Measurements from ENCODE around the gene VPS54. TPM values are rescaled to one million over a fixed set of nuclear protein-coding genes. Genes with fewer than 3 reads are reported as not detected.

The VPS54 gene
- total RNA-seq, 1 donor from 2014 or later = 12.6 TPM

- ATAC-seq = no peak
Measured at GRCh38 chr2:63899639-63900038, 119.6 kb downstream of the VPS54 start.

GRCh38 chr2:63898839-63899238 is 120.4 kb downstream of the VPS54 start:
- no peak for ATAC-seq

GRCh38 chr2:63894167-63894566 is 125.1 kb downstream of the VPS54 start:
- no peak for ATAC-seq

- no peak for ATAC-seq
Measured at GRCh38 chr2:63893163-63893562, 126.1 kb downstream of the VPS54 start.

- ATAC-seq = no peak
Measured at GRCh38 chr2:63891488-63892030, 127.7 kb downstream of the VPS54 start.

- ATAC-seq = no peak
Measured at GRCh38 chr2:63890678-63891077, 128.6 kb downstream of the VPS54 start.

- ATAC-seq = peak; percentile 73
Measured at GRCh38 chr2:63888490-63889402, 130.5 kb downstream of the VPS54 start.

- ATAC-seq = no peak
Measured at GRCh38 chr2:63888053-63888452, 131.2 kb downstream of the VPS54 start.

GRCh38 chr2:63886445-63886844 is 132.8 kb downstream of the VPS54 start:
- no peak for ATAC-seq

- ATAC-seq = no peak
Measured at GRCh38 chr2:63882395-63883105, 136.7 kb downstream of the VPS54 start.

GRCh38 chr2:63881205-63881604 is 138.0 kb downstream of the VPS54 start:
- ATAC-seq = no peak

- ATAC-seq = no peak
Measured at GRCh38 chr2:63880625-63881024, 138.6 kb downstream of the VPS54 start.

GRCh38 chr2:63879876-63880433 is 139.3 kb downstream of the VPS54 start:
- no peak for ATAC-seq

- no peak for ATAC-seq
Measured at GRCh38 chr2:63878486-63878885, 140.7 kb downstream of the VPS54 start.

- ATAC-seq = no peak
Measured at GRCh38 chr2:63876311-63876710, 142.9 kb downstream of the VPS54 start.

- peak; percentile 49 for ATAC-seq
Measured at GRCh38 chr2:63875559-63876245, 143.5 kb downstream of the VPS54 start.

- ATAC-seq = peak; percentile 80
Measured at GRCh38 chr2:63875131-63875527, 144.1 kb downstream of the VPS54 start.

- no peak for ATAC-seq
Measured at GRCh38 chr2:63874204-63875130, 144.8 kb downstream of the VPS54 start.

- no peak for ATAC-seq
Measured at GRCh38 chr2:63872571-63873328, 146.5 kb downstream of the VPS54 start.

GRCh38 chr2:63871864-63872263 is 147.4 kb downstream of the VPS54 start:
- no peak for ATAC-seq

- ATAC-seq = no peak
Measured at GRCh38 chr2:63870679-63871078, 148.5 kb downstream of the VPS54 start.
